ENCODE measurements around the gene SMIM12.

DNA sequence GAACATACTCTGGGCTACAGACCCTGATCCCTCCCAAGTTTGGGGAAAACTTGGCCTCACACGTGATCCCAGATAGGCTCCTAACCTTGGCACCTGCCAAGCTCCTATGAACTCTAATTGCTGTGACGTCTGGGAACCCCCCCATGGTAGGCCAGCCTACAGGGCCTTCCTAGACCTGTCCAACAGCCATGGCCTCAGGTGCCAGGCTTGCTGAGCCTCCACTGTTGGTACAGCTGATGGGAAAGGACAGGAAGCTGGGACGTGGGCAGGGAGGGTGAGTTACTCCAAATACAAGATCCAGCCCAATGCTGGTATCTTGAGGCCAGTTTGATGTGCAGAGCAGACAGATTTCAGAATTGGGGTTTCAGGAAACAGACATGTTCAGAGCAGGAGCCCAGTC lies 19.1 kb downstream of the SMIM12 start:
- no peak for TF ChIP-seq POLR2AphosphoS5 (IDR thresholded peaks at IDR 0.05; ENCODE audit: low read depth, low read length)
- no peak for TF ChIP-seq TAF1 (IDR thresholded peaks at IDR 0.05; ENCODE audit: borderline replicate concordance, insufficient read depth, low read length)
- no peak for TF ChIP-seq SIN3A (IDR thresholded peaks at IDR 0.05; ENCODE audit: borderline replicate concordance, insufficient read depth, low read length)

Data from PFSK-1 (cell line).